C4-2B (cell line): Measurements from ENCODE around the gene KLF11.

Source experiments
- CTCF ChIP-seq: fragments of 450-650 bp; conservative IDR thresholded peaks from 2 replicates; pipeline ENCODE4 v1.5.1; 2017; ENCODE audit warnings: mild to moderate bottlenecking
- ZFX ChIP-seq: fragments of 450-650 bp; IDR thresholded peaks from 2 replicates; pipeline ENCODE4 v1.6.1; 2017

GRCh38 chr2:10005461-10006235, 37.7 kb upstream of the KLF11 start:
- TF ChIP-seq CTCF (no peak), ZFX (no peak)
